Panc1 (cell line): ENCODE data around the gene AGRP. TPM values are rescaled to one million over a fixed set of nuclear protein-coding genes. Genes with fewer than 3 reads are reported as not detected.

Experiments used
- ATAC-seq: fragments of 200-7000 bp; cut with Tn5 transposase; 2 replicates; pipeline ENCODE4 v1.9.1; 2020; ENCODE audit warnings: mild to moderate bottlenecking, moderate library complexity
- BruUV-seq: library from RNA; stranded (reverse); fragments of 400-500 nt; replicated peaks from 2 replicates; lab custom pipeline; 2021; lab: Mats Ljungman, UMichigan
- CTCF ChIA-PET: fragments of 300-600 bp; sonication (Branson Sonifier 250); formaldehyde crosslinking; loops from one replicate; lab custom pipeline; 2022; ENCODE audit warnings: antibody characterized with exemption; lab: Charles Lee
- POLR2A ChIA-PET: fragments of 300-600 bp; sonication (Branson Sonifier 250); formaldehyde crosslinking; loops from one replicate; lab custom pipeline; 2022; ENCODE audit warnings: antibody characterized with exemption; lab: Charles Lee
- DNase-seq: peaks from one replicate; pipeline ENCODE4 v3.0.0-alpha.2; 2010; ENCODE audit warnings: low read depth, low spot score
- H3K27ac ChIP-seq: 2 replicates; pipeline ENCODE4 v1.5.1; 2011; ENCODE audit warnings: mild to moderate bottlenecking, low read length, inconsistent platforms
- H3K27me3 ChIP-seq: fragments of 200-500 bp; sonication (Bioruptor generic); 2 replicates; pipeline ENCODE4 v1.6.0; 2014; ENCODE audit warnings: low read length, inconsistent platforms; ENCODE audit not compliant: control insufficient read depth, insufficient read depth
- H3K36me3 ChIP-seq: fragments of 200-500 bp; sonication (Bioruptor generic); 2 replicates; pipeline ENCODE4 v1.5.1; 2014; ENCODE audit warnings: inconsistent platforms, mild to moderate bottlenecking, low read length, moderate library complexity; ENCODE audit not compliant: control insufficient read depth, insufficient read depth
- H3K4me1 ChIP-seq: 2 replicates; pipeline ENCODE4 v1.5.1; 2011; ENCODE audit warnings: inconsistent platforms, mild to moderate bottlenecking, low read length, moderate library complexity; ENCODE audit not compliant: control insufficient read depth, insufficient read depth
- H3K4me3 ChIP-seq, 2 experiments: 2 replicates each; pipeline ENCODE4 v1.5.1; 2011 to 2012; ENCODE audit warnings: low read depth in 2 of 2, low read length in 2 of 2, mild to moderate bottlenecking in 2 of 2, inconsistent platforms in 1 of 2, moderate library complexity in 1 of 2
- H3K9me3 ChIP-seq: fragments of 200-500 bp; sonication (Bioruptor generic); 2 replicates; pipeline ENCODE4 v1.5.1; 2014; ENCODE audit warnings: low read depth, mild to moderate bottlenecking, inconsistent platforms, low read length, moderate library complexity; ENCODE audit not compliant: control insufficient read depth, insufficient read depth
- POLR2AphosphoS5 ChIP-seq: IDR thresholded peaks from 2 replicates; pipeline ENCODE4 v1.6.1; 2012; ENCODE audit warnings: mild to moderate bottlenecking, low read depth, low read length, moderate library complexity
- SIN3A ChIP-seq: IDR thresholded peaks from 2 replicates; pipeline ENCODE4 v1.6.1; 2012; ENCODE audit warnings: low read depth, mild to moderate bottlenecking, low read length, moderate library complexity, borderline replicate concordance; ENCODE audit not compliant: insufficient read depth
- TCF7L2 ChIP-seq: IDR thresholded peaks from 2 replicates; pipeline ENCODE4 v1.6.1; 2011; ENCODE audit warnings: mild to moderate bottlenecking, low read depth, low read length, inconsistent platforms
- in situ Hi-C: cut with HindIII; loops from 2 replicates; pipeline ENCODE4 v1.10.0; 2016; ENCODE audit warnings: low sequenced_read_pairs, low pct_unique_long_range_greater_than_20kb
- intact Hi-C: fragments of 100-400 bp; cut with micrococcal nuclease; formaldehyde crosslinking; loops from one replicate; pipeline ENCODE4 v1.10.0; 2022; ENCODE audit not compliant: unreplicated experiment
- total RNA-seq: library from RNA; stranded (reverse); gene quantifications from one replicate; pipeline ENCODE4 v1.2.1, GENCODE V29; 2021; ENCODE audit not compliant: unreplicated experiment
- TF ChIP-seq, protein P1 (sequence below): fragments of 450-650 bp; IDR thresholded peaks from 2 replicates; pipeline ENCODE4 v1.5.1; 2017; ENCODE audit warnings: mild to moderate bottlenecking
- TF ChIP-seq, protein P2 (sequence below), 2 experiments: IDR thresholded peaks; 2 replicates each; pipeline ENCODE4 v1.6.1; 2011 to 2012; ENCODE audit warnings: low read depth in 2 of 2, control low read depth in 1 of 2, low read length in 1 of 2, mild to moderate bottlenecking in 1 of 2, moderate library complexity in 1 of 2; ENCODE audit not compliant: insufficient read depth in 1 of 2

AGRP gene
- total RNA-seq, 1 experiment from 2014 or later = not detected

DNA sequence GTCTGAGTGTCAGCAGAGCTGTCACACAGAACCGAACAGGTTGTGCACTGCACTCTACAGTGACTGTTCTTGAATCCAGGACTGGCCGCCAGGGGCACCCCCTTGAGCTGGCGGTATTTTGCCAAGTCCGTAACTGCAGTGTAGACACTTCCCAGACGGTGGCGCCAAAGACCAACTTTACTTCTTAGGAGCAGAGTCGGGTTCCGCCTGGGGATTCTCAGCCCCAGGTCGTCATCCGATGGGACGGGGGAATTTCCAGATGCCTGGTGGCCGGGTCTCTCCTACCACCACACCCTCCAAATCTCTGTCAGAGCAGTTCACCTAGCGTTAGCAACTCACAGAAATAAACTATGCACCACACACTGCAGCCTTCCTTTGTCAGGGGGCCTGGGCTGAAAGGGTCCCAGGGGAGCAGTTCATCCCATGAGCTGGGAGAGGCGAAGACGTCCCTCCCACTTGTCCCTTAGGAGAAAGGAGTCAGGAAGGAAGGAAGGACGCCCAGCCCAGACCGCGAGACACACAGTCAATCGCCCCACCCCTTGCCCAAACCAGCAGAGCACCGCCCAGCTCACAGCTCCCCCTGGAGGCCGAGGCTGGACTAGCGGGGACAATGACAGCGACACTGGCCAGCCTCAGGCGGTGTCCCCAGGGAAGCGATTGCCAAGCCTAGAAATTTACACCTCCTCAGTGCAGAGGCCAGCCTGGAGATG lies 37.9 kb upstream of the AGRP start:
- in situ Hi-C loops = no loop called here
- CTCF ChIA-PET = interaction anchor here (0.6 to 2.1 kb wide), 16 partner anchors 11 to 519 kb away, joined by 3 to 11 read pairs (median 5); partner anchors contain the start of genes ACD and ATP6V0D1
- TF ChIP-seq, protein P1, sequence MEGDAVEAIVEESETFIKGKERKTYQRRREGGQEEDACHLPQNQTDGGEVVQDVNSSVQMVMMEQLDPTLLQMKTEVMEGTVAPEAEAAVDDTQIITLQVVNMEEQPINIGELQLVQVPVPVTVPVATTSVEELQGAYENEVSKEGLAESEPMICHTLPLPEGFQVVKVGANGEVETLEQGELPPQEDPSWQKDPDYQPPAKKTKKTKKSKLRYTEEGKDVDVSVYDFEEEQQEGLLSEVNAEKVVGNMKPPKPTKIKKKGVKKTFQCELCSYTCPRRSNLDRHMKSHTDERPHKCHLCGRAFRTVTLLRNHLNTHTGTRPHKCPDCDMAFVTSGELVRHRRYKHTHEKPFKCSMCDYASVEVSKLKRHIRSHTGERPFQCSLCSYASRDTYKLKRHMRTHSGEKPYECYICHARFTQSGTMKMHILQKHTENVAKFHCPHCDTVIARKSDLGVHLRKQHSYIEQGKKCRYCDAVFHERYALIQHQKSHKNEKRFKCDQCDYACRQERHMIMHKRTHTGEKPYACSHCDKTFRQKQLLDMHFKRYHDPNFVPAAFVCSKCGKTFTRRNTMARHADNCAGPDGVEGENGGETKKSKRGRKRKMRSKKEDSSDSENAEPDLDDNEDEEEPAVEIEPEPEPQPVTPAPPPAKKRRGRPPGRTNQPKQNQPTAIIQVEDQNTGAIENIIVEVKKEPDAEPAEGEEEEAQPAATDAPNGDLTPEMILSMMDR = peak; percentile 94
- TF ChIP-seq POLR2AphosphoS5 (peak; percentile 71), SIN3A (no peak; the same call in 1 of the 2 replicates)
- TF ChIP-seq, protein P2, sequence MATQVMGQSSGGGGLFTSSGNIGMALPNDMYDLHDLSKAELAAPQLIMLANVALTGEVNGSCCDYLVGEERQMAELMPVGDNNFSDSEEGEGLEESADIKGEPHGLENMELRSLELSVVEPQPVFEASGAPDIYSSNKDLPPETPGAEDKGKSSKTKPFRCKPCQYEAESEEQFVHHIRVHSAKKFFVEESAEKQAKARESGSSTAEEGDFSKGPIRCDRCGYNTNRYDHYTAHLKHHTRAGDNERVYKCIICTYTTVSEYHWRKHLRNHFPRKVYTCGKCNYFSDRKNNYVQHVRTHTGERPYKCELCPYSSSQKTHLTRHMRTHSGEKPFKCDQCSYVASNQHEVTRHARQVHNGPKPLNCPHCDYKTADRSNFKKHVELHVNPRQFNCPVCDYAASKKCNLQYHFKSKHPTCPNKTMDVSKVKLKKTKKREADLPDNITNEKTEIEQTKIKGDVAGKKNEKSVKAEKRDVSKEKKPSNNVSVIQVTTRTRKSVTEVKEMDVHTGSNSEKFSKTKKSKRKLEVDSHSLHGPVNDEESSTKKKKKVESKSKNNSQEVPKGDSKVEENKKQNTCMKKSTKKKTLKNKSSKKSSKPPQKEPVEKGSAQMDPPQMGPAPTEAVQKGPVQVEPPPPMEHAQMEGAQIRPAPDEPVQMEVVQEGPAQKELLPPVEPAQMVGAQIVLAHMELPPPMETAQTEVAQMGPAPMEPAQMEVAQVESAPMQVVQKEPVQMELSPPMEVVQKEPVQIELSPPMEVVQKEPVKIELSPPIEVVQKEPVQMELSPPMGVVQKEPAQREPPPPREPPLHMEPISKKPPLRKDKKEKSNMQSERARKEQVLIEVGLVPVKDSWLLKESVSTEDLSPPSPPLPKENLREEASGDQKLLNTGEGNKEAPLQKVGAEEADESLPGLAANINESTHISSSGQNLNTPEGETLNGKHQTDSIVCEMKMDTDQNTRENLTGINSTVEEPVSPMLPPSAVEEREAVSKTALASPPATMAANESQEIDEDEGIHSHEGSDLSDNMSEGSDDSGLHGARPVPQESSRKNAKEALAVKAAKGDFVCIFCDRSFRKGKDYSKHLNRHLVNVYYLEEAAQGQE (IDR thresholded peaks at IDR 0.05; ENCODE audit: insufficient read depth in 1 of 2, low read depth in 2 of 2, low read length in 1 of 2) = no peak

DNA sequence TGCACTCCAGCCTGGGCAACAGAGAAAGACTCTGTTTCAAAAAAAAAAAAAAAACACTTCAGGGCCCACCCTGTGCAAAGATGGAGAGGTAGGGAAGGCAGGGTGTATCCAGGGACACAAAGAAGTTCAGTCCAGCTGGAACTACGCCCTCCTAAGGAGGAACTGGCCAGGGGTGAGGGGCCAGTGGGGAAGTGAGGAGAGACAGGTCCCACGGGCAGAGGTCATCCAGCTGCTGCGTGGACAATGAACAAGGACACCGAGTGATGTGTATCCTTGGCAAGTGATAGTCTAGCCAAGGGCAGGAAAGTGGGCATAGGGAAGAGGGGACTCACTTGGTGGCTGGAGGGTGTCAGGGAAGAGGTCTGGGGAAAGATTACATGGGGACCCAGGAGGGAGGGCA lies 35.9 kb upstream of the AGRP start:
- POLR2A ChIA-PET = interaction anchor here (0.6 kb wide), 1 partner anchor 367 kb away, joined by 3 read pairs; no protein-coding TSS in a partner anchor

More for the DNA sequence above, 37.9 kb upstream of the AGRP start:
- POLR2A ChIA-PET = no interaction called here
- H3K36me3 ChIP-seq = no peaks in the 10 kb centered on the region
- H3K4me1 ChIP-seq = no peaks in the 10 kb centered on the region; the same call in 1 of the 2 replicates
- peak; percentile 85 for DNase-seq
- H3K9me3 ChIP-seq = no peaks in the 10 kb centered on the region
- BruUV-seq = no TSS peak
- H3K27me3 ChIP-seq = no peaks in the 10 kb centered on the region
- intact Hi-C loops = no loop called here
- ATAC-seq = peak; percentile 96
- H3K27ac ChIP-seq = peak overlapping the region; percentile 85
- peak overlapping the region; percentile 52 to 72 for H3K4me3 ChIP-seq

More for the DNA sequence above, 35.9 kb upstream of the AGRP start:
- H3K4me3 ChIP-seq = no peak overlapping the region
- ATAC-seq (no peak), DNase-seq (no peak)
- H3K9me3 ChIP-seq = no peaks in the 10 kb centered on the region
- H3K27me3 ChIP-seq = no peaks in the 10 kb centered on the region
- TF ChIP-seq, protein P2 (IDR thresholded peaks at IDR 0.05; ENCODE audit: insufficient read depth in 1 of 2, low read depth in 2 of 2, low read length in 1 of 2) = no peak
- TF ChIP-seq, protein P1 = no peak
- TF ChIP-seq POLR2AphosphoS5 (no peak), SIN3A (no peak), TCF7L2 (no peak)
- no TSS peak for BruUV-seq
- H3K4me1 ChIP-seq = no peaks in the 10 kb centered on the region
- in situ Hi-C loops = no loop called here
- CTCF ChIA-PET = no interaction called here
- intact Hi-C loops = no loop called here
- H3K27ac ChIP-seq = no peak overlapping the region
- no peaks in the 10 kb centered on the region for H3K36me3 ChIP-seq
